GM19395 (cell line): ENCODE measurements around the gene ZSCAN18.
"Not testable (repeated sequence)": the region's sequence is repeated elsewhere in the genome, so short reads cannot be mapped to it uniquely, and the experiment has no call there.

Source experiments
- ATAC-seq: cut with Tn5 transposase; IDR thresholded peaks from one replicate; pipeline ENCODE4 v1.9.1; 2021; ENCODE audit warnings: mild to moderate bottlenecking, moderate library complexity; ENCODE audit not compliant: unreplicated experiment

The ZSCAN18 gene, protein sequence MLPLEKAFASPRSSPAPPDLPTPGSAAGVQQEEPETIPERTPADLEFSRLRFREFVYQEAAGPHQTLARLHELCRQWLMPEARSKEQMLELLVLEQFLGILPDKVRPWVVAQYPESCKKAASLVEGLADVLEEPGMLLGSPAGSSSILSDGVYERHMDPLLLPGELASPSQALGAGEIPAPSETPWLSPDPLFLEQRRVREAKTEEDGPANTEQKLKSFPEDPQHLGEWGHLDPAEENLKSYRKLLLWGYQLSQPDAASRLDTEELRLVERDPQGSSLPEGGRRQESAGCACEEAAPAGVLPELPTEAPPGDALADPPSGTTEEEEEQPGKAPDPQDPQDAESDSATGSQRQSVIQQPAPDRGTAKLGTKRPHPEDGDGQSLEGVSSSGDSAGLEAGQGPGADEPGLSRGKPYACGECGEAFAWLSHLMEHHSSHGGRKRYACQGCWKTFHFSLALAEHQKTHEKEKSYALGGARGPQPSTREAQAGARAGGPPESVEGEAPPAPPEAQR

DNA sequence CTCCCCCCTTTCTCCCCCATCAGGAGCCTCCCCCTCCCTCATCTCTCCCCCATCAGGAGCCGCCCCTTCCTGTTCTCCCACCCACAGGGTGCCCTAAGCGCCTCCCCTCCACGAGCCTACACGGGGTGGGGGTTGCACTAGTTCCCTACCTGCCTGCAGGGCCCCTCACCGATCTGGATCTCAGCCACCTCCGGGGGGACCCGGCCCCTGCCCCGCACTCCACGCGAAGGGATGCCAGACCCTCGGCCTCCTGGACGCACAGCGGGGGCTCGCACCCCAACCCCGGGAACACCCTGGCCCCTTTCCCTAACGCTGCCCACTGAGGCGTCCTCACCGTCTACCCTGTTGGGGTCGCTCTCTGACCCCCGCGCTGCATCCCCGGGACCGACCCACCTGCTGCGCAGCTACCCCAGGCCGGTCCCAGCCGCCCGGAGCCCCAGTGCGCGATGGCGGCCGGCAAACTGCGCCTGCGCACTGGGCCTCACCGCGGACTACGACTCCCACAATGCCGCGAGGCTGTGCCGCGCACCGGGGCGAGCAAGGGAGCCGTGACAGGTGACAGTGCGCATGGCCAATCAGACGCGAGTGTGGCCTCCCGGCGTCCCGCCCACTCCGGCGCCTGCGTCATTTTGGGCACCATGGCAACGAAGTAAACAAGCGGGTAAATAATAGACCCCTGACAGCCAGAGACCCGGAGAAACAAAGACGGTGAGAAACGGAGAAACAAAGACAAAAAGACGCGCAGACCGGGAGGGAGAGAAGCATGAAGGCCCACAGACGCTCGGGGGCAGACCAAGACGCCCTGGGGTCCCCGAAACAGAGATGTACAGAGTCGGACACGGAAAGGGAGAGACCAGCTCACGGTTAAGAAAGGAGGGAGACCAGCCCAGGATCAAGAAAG lies at the start of gene ZSCAN18:
TSS of gene ZSCAN18 (minus strand) at position 451 of the 901 bp plus-strand sequence. CDS start 7,964 bp downstream, outside the sequence.
- no peak for ATAC-seq

- not testable (repeated sequence) for ATAC-seq
Measured at GRCh38 chr19:58147475-58147874, 49.4 kb upstream of the ZSCAN18 start.

DNA sequence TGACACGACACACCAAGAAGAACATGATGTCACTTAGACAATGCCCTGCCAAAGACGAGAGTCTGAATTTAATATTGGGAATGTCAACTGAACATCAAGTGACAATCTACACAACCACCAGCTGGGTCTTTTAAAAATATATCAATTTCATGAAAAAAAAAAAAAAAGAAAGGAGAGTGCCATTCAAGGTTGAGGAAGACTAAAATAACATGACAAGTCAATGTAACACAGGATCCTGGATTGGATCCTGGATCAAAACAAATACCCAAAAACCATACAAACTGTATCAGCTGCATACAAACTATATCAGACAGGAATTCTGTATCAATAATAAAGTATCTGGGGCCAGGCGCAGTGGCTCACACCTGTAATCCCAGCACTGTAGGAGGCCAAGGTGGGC lies 47.8 kb upstream of the ZSCAN18 start:
- ATAC-seq = no peak

DNA sequence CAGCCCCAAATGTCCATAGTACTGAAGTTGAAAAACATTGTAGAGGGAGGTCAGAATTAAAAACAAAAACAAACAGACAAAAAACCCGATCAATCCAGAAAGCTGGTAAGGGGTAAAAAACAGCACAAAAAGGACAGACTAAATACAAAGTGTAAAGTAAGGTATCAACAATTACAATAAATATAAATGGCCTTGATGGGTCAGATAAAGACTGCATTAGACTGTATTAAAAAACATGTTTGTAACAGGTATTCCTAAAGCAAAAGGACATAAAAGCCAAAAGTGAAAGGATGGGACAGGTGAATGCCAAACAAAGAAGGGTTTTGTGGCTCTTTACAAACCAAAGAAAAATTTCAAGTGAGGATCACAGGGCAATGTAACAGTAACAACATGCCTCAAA lies 36.2 kb upstream of the ZSCAN18 start:
- no peak for ATAC-seq

GRCh38 chr19:58129284-58129683 lies 31.3 kb upstream of the ZSCAN18 start:
- ATAC-seq = no peak

GRCh38 chr19:58128041-58128685 lies 30.1 kb upstream of the ZSCAN18 start:
- no peak for ATAC-seq

DNA sequence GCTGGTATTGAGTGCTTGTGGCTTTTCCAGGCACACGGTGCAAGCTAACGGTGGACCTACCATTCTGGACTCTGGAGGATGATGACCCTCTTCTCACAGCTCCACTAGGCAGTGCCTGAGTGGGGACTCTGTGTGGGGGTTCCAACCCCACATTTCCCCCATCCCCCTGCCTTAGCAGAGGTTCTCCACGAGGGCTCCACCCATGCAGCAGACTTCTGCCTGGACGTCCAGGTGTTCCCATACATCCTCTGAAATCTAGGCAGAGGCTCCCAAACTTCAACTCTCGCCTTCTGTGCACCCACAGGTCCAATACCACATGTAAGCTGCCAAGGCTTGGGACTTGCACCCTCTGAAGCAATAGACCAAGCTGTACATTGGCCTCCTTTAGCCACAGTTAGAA lies 25.3 kb upstream of the ZSCAN18 start:
- no peak for ATAC-seq

- ATAC-seq = no peak
Measured at GRCh38 chr19:58118979-58119733, 21.1 kb upstream of the ZSCAN18 start.

DNA sequence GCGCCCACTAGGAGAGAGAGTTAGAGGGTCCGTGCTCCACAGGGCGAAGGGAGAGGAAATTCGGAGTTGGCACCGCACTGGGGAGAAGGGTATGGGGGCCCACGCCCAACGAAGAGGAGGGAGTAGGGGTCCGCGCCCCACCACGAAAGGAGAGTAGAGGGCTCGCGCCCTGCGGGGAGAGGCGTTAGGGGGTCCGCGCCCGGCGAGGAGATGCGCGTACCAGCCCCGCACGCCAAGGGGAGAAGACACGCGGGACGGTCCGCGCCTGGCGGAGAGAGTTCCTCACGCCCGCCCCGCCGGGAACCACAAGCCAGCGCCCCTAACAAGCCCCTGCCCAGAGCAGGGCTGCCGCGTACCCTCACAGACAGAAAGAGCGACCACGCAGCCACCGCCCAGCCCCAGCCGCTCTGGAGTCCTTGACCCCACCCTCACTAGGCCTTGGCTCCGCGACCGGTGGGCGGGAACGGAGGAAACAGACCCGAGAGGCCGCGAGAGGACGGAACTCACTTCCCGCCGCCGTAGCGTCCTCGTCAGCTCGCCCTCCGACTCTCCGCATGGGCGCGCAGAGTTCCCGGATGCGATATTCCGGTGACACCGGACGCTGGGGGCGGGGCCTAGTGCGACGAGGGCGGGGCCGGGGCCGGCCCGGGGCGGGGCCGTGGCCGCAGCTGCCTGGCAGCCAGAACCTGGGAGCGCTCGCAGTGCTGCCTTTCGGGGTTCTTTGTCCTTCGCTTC lies 20.0 kb upstream of the ZSCAN18 start:
- no peak for ATAC-seq

DNA sequence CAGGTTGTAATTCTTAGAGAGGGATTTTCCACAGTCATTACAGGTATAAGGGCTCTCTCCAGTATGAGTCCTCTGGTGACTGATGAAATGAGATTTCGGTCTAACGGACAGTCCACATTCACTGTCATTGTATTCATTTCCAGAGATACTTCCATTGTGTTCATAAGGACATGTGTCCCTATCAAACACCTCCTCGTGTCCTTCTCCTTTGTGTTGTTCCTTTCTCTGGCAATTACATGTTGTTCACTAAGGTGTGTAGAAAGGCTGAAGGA lies 10.5 kb upstream of the ZSCAN18 start:
- ATAC-seq = no peak

- no peak for ATAC-seq
Measured at GRCh38 chr19:58107778-58108545, 9.9 kb upstream of the ZSCAN18 start.

GRCh38 chr19:58098682-58098998 lies 609 bp upstream of the ZSCAN18 start:
- no peak for ATAC-seq

DNA sequence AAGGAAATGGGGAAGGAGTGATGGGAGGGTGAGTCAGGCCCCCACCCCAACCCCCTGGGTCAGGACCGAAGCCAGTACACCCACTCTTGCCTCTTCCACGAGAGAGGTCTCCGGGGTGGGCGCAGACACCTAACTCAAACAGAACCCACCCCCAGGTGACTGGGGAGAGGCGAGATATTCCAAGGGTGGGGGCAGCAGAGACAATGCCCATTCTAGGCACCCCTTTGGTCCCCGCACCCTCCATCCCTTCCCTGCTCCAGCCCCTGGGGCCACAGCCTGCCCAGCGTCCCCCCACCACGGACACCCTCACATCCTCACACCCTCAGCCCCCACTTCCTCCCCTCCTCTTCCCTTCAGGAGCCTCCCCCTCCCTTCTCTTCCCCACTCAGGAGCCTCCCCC lies 682 bp downstream of the ZSCAN18 start:
- ATAC-seq = no peak

- no peak for ATAC-seq
Measured at GRCh38 chr19:58096884-58097283, 1.1 kb downstream of the ZSCAN18 start.

GRCh38 chr19:58095328-58095727 lies 2.7 kb downstream of the ZSCAN18 start:
- ATAC-seq = no peak

DNA sequence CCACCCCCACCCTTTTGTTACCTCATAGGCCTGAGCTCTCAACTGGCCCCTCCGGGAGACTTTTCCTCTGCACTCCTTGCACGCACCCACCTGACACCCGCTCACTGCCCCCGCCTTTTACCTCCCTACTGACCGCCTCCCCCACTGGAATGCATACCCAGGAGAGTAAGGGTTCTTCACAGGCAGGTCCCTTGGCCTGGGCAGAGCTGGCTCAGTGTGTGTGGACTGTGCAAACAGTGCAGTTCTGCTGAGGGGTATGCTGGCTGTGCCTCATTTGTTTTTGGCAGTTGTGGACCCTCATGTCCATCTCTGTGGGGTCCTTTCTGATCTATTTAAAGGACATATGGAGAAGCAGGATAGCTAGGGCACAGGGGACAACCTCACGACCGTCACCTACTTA lies 5.0 kb downstream of the ZSCAN18 start:
- no peak for ATAC-seq

- ATAC-seq = no peak
Measured at GRCh38 chr19:58091251-58091995, 6.6 kb downstream of the ZSCAN18 start.

DNA sequence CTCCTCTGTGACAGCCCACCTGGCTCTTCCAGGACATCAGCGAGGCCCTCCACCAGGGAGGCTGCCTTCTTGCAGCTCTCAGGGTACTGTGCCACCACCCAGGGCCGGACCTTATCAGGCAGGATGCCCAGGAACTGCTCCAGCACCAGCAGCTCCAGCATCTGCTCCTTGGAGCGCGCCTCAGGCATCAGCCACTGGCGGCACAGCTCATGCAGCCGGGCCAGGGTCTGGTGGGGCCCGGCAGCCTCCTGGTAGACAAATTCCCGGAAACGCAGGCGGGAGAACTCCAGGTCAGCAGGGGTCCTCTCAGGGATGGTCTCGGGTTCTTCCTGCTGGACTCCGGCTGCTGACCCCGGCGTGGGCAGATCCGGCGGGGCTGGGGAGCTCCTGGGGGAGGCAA lies 8.2 kb downstream of the ZSCAN18 start:
- no peak for ATAC-seq
